GM21717 (cell line): ENCODE measurements around the gene RELN.
"Not testable (repeated sequence)": the region's sequence is repeated elsewhere in the genome, so short reads cannot be mapped to it uniquely, and the experiment has no call there.

Source experiments
- ATAC-seq: cut with Tn5 transposase; IDR thresholded peaks from one replicate; pipeline ENCODE4 v1.9.1; 2021; ENCODE audit warnings: mild to moderate bottlenecking, moderate library complexity; ENCODE audit not compliant: unreplicated experiment

RELN gene

GRCh38 chr7:103989200-103989784 lies at the start of gene RELN:
RELN (minus strand) TSS chr7:103989658; CDS start chr7:103989356, 302 bp downstream.
- no peak for ATAC-seq

- no peak for ATAC-seq
Measured at GRCh38 chr7:104038136-104038535, 48.7 kb upstream of the RELN start.

GRCh38 chr7:104036889-104037288 lies 47.4 kb upstream of the RELN start:
- not testable (repeated sequence) for ATAC-seq

GRCh38 chr7:104035351-104035750 lies 45.9 kb upstream of the RELN start:
- no peak for ATAC-seq

GRCh38 chr7:104034679-104035078 lies 45.2 kb upstream of the RELN start:
- ATAC-seq: no peak

- no peak for ATAC-seq
Measured at GRCh38 chr7:104033837-104034236, 44.4 kb upstream of the RELN start.

- ATAC-seq: no peak
Measured at GRCh38 chr7:104032486-104032885, 43.0 kb upstream of the RELN start.

GRCh38 chr7:104029765-104030164 lies 40.3 kb upstream of the RELN start:
- no peak for ATAC-seq

- ATAC-seq: no peak
Measured at GRCh38 chr7:104024632-104025031, 35.2 kb upstream of the RELN start.

- no peak for ATAC-seq
Measured at GRCh38 chr7:104023100-104023499, 33.6 kb upstream of the RELN start.

GRCh38 chr7:104018425-104018824 lies 29.0 kb upstream of the RELN start:
- ATAC-seq: no peak

- no peak for ATAC-seq
Measured at GRCh38 chr7:104017001-104017400, 27.5 kb upstream of the RELN start.

- ATAC-seq: no peak
Measured at GRCh38 chr7:104012835-104013234, 23.4 kb upstream of the RELN start.

GRCh38 chr7:104011829-104012228 lies 22.4 kb upstream of the RELN start:
- ATAC-seq: no peak

GRCh38 chr7:104010052-104010909 lies 20.8 kb upstream of the RELN start:
- ATAC-seq: no peak

GRCh38 chr7:104008107-104008506 lies 18.6 kb upstream of the RELN start:
- ATAC-seq: no peak

- ATAC-seq: no peak
Measured at GRCh38 chr7:104007614-104008013, 18.2 kb upstream of the RELN start.

- ATAC-seq: no peak
Measured at GRCh38 chr7:104005197-104005596, 15.7 kb upstream of the RELN start.

- ATAC-seq: no peak
Measured at GRCh38 chr7:103996639-103997038, 7.2 kb upstream of the RELN start.

- no peak for ATAC-seq
Measured at GRCh38 chr7:103996017-103996551, 6.6 kb upstream of the RELN start.

GRCh38 chr7:103995554-103995953 lies 6.1 kb upstream of the RELN start:
- no peak for ATAC-seq

GRCh38 chr7:103993551-103993950 lies 4.1 kb upstream of the RELN start:
- ATAC-seq: no peak
